Right ventricle myocardium inferior (tissue), 1 donor: ENCODE results near the gene CNTNAP2. TPM values are rescaled to one million over a fixed set of nuclear protein-coding genes. Genes with fewer than 3 reads are reported as not detected.

ENCODE experiments used
- ATAC-seq: fragments of 200-7000 bp; cut with Tn5 transposase; one replicate; pipeline ENCODE4 v1.9.1; 2020; ENCODE audit warnings: mild to moderate bottlenecking, moderate library complexity
- DNase-seq: peaks from one replicate; pipeline ENCODE4 v3.0.0; 2021; ENCODE audit errors: missing footprints
- intact Hi-C: fragments of 100-400 bp; cut with DNase I; formaldehyde crosslinking; loops from one replicate; pipeline ENCODE4 v1.11.0; 2022
- total RNA-seq: library from RNA; stranded (reverse); fragmentation: NEBNext Ultra II Directional; extraction: Animal tissue kit (Norgen Biotek cat#: 25700); gene quantifications from one replicate; pipeline ENCODE4 v1.2.1, GENCODE V29; 2021
- donor health status: DM: no; HTN: yes; CAD: no; lungs with severe emphysema.

The CNTNAP2 gene
- total RNA-seq, 1 donor from 2014 or later = 0.65 TPM

DNA sequence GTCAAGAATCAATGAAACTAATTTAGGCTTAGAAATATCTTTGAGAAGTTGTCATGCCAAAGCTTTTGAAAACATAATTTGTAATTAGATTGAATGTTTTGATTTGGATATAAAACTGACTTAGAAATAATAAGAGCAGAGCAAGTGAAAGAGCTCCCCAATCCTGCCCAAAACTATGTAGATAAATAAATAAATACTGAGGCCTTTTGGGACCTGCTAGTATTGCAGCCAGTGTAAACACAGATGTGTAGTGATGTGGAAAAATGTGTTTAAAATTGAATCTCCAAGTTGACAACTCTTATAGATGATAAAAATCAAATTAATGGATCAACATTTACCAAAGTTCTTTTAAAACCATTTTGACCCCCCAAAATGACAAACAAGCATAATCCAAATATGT, 896.1 kb downstream of the CNTNAP2 start:
- intact Hi-C loops = no loop called here
- no peak for ATAC-seq
- DNase-seq = no peak

DNA sequence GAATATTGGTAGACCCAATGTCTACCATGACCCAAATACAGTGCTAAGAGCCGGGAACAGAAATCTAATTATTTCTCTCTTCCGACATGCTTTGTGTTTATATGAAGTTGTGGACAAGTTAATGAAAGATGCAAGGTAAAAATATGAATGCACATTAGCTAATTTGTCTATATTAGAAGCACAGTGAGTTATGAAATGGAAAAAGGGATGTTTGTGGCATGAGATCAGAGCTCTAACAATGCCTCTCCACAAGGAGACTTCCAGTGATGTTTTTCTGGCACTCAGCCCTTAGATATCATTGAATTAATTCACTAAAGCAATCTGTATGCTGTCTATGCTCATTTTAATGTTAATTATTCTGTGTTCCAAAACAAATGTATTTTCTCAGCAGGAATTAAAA, 897.2 kb downstream of the CNTNAP2 start:
- DNase-seq (no peak), ATAC-seq (no peak)
- intact Hi-C loops = no loop called here

DNA sequence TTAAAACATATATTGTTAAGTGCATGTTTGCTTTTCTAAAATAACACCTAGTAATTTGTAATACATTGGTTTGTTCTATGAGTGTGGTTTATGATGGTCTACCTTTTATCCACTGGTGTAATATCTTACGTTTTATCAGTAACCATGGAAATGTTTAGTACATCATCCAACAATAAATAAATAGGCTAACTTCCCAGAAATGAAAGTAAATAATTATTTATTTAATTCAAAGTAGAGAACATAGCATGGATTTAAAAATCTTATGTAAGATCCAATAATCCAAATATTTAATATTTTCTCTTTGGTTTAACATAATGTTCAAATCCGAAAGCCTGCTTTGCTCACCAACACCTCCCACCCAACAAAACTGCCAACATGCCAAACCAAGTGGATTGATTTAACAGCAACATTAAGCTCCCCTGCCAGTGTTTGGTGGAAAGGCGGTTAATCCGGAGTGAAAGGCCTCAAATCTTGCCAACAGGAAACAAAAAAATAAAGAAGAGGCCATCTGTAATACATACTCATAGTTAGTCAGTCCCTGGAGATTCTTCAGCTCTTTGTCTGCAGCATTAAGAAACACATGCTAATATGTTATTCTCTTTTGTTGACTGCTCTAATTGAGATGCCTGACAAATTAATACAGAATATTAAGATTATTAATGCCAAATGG, 897.8 kb downstream of the CNTNAP2 start:
- intact Hi-C loops = no loop called here
- DNase-seq = no peak
- no peak for ATAC-seq

DNA sequence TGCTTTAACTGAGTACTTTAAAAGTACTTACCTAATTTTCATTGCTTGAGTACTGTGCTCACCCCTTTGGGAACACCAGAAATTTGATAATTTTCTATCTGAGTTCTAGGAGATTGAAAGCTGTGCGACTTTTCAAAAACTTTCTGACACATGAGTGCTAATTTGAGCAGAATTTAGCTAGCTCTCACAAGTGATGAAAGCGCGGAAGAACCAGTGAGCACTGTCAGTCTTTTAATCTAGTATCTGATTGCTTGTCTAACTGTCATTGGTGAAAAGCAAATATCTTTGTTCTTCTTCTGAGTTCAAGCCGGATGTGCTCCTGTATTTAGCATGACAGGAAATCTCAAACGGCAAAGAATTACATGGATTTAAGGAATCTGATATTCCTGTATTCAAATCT, 899.4 kb downstream of the CNTNAP2 start:
- intact Hi-C loops = no loop called here
- DNase-seq (no peak), ATAC-seq (no peak)

DNA sequence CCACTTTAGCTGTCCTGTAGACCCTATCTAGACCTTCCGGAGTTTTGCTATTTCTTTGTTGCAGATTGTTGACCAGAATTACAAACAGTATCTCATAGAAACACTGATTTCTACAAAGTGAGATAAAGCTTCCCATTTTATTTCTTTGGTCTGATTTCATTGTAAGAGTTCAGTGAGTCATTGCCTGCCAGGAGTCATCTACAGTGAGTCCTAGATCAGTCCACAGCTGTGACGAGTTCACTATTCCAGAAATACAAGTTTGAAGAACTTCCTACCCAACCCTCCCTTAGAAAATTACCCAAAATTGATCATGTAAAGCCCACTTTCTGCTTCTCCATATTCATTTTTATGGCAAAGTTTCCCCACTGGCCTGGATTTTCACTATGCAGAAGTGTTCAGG, 905.5 kb downstream of the CNTNAP2 start:
- intact Hi-C loops = no loop called here
- DNase-seq (no peak), ATAC-seq (no peak)

DNA sequence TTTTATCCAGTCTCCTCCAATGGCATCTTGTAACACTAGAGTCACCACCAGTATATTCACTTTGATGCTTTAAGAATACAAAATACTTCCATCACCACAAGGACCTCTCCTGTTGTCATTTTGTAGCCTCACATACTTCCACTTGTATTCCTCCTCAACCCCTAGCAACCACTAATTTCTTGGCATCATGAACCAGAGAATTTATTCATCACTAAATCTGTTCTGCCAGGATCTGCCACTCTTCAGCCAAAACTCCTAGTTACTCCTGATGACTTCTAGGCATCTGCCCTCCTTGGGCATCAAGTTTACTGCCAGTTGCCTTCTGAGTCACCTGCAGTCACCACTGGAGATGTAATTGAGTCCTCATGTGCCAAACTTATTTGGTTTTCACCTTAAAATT, 906.8 kb downstream of the CNTNAP2 start:
- intact Hi-C loops = no loop called here
- no peak for DNase-seq
- no peak for ATAC-seq

DNA sequence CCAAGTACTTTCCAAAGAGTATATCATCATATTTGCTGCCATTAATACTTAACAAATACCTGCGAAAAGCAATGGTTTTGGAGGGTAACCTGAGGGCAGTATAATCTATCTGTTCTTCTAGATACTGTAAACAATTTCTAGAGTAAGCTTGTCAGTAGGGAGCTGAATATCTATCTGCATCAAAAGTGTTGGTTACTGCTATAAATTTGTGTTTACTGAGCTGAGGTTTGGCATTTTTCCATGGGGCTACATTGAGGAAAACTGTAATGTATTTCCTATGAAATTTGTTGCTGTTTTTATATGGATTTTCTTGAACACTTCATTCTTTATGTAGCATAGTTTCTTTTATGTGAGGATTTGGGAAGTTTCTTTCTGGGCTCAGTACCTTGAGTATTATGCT, 913.4 kb downstream of the CNTNAP2 start:
- DNase-seq = no peak
- ATAC-seq = no peak
- intact Hi-C loops = no loop called here

DNA sequence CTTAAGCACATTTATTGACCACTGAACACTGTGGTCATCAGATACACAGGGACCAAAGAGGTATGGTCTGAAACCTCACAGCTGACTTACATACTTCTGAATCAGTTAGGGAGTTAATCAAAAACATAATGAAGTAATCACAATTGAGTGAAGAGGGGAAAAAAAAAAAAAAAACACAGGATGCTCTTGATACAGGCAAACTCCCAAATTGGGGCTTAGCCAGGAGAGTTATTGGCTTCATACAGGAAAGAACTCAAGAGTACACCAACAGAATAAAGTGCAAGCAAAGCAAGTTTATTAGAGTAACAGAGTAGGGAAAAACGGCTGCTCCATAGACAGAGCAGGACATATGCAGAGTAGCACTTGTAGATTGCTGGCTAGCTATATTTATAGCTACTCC, 917.0 kb downstream of the CNTNAP2 start:
- DNase-seq (no peak), ATAC-seq (no peak)
- intact Hi-C loops = no loop called here

DNA sequence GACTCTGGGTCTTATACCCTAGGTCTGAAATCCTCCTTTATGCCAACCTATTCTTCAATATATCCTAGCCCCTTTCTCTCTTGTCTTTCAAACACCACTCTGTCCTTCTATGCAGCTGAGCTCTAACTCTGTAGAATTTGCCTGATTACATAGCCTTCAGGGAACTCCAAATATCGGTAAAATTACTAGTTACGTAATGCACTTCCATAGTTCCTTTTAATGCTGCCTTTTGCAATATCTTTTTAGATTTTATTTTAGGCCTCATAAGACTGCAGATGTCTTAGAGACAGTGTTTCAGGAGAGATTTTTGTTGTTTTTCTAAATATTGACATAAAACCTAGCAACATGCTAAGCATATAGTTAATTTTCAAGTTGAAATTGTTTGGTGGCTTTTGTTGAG, 924.8 kb downstream of the CNTNAP2 start:
- intact Hi-C loops = no loop called here
- ATAC-seq = no peak
- no peak for DNase-seq

DNA sequence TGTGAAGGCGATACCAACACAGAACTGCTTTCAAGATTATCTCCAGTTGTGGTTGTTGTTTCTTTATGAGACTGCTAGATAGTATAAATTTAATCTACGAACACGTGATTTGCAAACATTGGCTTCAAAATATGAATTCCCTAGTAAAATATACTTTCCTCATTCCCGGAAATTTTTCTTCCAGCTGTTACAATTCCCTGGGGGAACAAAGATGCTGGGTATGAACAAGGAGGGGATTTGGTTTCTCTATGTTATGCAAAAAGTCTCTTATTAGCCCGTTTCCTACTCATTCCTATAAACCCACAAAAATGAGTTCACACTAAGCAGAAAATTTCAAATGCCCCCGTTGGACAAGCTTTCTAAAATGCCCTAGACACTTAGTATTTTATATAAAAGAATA, 928.3 kb downstream of the CNTNAP2 start:
- ATAC-seq = no peak
- no peak for DNase-seq
- intact Hi-C loops = no loop called here

DNA sequence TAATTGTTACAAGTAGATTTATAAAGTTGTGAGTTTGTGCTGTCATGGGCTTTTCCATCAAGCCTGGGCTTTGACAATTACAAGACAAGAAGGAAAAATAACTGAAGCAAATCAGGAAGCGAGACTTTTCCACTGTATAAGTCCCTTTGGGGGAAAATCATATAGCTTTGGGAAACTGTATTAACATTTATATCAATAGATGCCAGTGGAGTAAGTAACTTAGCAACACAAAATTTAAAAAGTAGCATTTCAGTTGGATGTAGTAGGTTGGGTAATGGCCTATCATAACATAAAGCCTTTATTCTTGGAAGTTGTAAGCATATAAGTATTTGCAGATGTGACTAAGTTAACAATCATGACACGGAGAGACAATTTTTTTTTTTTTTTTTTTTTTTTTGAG, 931.1 kb downstream of the CNTNAP2 start:
- intact Hi-C loops = no loop called here
- DNase-seq = no peak
- no peak for ATAC-seq

DNA sequence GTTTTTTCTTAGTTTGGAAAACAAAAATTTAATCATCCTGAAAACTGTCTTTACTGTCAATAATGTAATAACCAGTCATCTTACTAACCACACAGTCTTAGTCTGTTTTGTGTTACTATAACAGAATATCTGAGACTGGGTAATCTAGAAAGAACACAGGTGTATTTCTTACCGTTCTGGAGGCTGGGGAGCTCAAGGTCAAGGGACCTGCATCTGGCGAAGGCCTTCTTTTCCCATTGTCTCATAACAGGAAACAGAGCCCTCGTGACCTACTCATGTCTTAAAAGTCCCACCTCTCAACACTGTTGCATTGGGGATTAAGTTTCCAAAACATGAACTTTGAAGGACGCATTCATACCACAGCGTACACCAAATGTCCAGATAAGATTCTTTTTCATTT, 932.3 kb downstream of the CNTNAP2 start:
- intact Hi-C loops = no loop called here
- ATAC-seq (no peak), DNase-seq (no peak)

DNA sequence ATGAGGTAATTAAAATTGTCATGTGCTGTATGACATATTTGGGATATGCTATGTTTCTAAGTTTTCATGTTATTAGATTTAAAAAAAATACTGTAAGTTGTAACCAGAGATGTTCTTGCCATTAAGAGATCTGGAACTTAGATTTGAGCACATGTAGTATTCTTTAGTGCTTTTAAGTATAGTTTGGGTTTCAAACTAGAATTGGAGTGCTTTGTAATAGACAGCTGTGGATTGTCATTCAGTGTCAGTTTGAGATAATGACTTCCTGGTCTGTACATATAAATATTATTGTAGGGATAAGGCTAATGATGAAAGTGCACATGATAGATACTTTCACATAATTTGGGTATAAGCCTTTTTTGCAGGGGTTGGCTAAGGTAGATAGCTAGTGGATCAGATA, 936.2 kb downstream of the CNTNAP2 start:
- ATAC-seq (no peak), DNase-seq (no peak)
- intact Hi-C loops = no loop called here

DNA sequence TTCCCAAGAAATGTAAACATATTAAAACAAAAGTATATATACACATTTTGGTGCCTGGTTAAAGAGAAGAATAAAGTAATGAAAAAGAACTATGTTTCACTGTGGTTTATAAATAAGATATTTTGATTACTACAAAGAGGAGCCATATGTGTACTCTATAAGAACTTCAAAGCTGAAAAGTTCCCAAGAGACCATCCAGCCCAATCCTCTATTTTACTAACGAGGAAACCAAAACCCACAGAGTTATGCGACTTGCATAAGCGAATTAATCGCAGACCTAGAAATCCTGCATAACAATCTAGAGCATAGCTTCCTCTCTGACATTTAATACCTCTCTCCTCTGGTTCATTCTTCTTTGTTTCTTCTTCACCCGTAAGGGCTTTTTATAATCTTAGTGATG, 937.1 kb downstream of the CNTNAP2 start:
- ATAC-seq = no peak
- no peak for DNase-seq
- intact Hi-C loops = no loop called here

DNA sequence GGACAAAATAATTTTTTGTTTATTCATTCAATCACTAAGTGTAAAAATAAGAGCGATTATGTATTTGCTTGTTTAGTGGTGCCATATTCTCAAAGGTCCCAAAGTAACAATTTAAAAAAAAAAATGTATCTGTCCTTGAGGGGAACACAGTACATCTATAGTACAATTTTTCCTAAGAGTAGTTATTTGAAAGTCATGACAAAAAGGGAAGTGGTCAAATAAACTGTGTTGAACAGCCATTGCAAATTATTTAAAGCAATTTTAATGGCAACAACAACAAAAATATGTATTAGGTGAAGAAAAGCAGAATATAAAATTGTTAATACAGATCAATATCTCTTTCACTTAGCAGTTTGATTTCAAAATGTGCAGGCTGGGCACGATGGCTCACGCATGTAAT, 943.5 kb downstream of the CNTNAP2 start:
- DNase-seq (no peak), ATAC-seq (no peak)
- intact Hi-C loops = no loop called here

DNA sequence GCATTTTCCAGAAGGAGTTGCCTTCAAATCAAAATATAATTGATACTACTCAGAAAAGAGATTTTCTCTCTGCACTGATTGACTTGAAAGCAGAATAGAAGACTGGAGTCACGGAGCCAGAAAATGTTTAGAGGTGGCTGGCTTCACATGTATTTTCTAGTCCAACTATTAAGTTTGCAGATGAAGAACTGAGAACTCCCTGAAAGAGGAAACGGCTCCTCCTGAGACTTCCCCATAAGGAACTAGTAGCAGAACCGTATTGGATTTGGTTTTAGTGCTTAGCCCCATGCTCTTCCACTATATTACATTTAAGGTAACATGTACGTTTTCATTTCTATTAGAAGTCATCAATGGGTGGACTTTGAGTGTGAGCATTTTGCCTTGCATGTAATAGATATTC, 946.3 kb downstream of the CNTNAP2 start:
- ATAC-seq (no peak), DNase-seq (no peak)
- intact Hi-C loops = no loop called here

DNA sequence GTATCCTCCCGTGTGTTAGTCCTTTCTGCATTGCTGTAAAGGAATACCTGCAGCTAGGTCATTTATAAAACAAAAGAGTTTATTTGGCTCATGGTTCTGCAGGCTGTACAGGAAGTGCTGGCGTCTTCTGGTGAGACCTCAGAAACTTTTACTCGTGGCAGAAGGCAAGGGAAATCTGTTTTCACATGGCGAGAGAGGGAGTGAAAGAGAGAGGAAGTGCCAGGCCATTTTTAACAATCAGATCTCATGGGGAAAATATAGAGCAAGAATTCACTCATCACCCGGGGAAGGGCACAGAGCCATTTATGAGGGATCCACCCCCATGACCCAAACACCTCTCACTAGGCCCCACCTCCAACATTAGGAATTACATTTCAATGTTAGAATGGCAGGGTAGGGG, 952.2 kb downstream of the CNTNAP2 start:
- intact Hi-C loops = no loop called here
- ATAC-seq (no peak), DNase-seq (no peak)

DNA sequence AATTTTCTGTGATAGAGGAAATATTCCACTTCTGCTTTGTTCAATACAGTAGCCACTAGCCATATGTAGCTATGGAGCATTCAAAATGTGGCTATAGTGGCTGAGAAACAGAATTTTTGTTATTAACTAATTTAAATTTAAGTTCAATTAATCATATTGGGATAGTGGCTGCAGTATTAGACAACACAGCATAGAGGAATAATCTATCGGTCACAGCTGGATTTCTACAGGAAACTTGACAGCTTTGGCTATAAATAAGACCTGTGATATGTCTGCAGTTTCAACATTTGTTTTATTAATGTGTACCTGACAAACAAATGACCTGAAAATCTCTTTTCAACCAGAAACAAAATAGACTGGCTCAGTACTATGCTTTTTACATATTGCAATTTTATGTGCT, 953.2 kb downstream of the CNTNAP2 start:
- no peak for ATAC-seq
- DNase-seq = no peak
- intact Hi-C loops = no loop called here

DNA sequence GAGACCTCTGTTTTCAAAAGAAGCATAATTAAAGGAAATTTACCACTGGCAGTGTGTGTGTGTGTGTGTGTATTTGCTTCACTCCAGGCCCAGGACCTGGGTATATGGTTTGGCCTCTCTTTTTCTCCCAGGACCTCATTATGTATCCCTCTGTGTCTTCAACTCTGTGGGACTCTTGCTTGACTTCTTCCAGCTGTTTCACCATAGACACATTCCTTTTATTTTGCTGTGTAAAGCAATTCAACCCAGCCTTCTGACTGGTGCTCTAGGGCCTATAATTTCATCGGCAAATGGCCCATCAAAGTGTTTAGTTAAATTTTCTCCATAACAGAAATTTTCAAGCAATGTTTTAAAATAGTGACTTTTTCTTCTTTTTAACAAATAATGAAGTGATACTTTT, 954.3 kb downstream of the CNTNAP2 start:
- intact Hi-C loops = no loop called here
- ATAC-seq (no peak), DNase-seq (no peak)

DNA sequence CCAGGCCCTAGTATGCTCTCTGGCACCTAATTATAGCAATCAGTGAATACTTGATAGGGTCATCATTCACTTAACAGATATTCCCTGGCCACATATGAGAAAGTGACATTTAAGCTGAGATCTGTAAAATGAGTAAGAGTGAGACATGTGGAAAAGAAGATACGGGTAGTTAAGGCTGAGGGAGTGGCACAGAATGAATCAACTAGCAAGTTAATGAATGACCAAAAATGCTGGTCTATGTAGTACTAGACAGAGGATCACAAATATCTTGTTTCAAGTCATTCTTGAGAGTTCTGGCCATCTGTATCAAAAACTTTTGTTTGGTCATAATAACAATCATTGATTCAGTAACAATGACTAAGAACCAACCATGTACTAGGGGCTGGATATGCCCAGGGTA, 954.9 kb downstream of the CNTNAP2 start:
- intact Hi-C loops = no loop called here
- no peak for ATAC-seq

DNA sequence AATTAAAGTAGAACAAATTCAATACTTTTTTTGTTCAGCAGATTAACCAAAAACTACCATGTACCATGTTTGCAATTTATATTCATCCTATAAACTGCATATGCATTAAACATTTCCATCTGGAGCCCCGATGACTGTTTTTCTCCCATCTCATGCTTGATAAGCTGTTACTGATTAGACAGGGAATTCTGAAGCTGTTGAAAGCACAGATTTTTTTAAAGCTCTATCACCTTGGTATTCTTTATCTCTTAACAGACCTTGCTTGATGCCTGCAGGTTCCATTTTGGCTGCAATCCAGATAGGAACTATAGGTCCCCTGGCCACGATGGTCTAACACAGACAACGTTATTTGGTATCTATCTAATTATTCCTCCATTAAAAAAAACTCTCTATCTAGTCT, 961.7 kb downstream of the CNTNAP2 start:
- intact Hi-C loops = no loop called here
- DNase-seq (no peak), ATAC-seq (no peak)

More for the DNA sequence above, 954.9 kb downstream of the CNTNAP2 start:
- DNase-seq = no peak

DNA sequence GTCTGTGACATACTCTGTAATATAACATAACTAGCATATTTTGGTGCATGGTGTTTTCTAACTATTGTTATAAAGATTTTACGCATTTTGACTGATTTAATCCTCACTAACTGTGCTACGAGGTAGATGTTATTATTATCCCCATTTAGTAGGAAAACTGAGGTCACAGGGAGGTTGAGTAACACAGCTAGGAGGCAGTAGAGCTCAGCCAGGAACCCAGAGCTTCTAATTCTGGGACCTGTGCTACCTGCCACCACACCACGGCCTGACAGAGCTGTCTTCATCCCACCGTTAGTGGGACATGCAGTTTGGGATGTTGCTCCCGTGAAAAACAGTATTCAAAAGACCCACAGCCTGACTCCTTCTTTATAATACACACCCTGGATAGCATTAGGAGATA, 962.5 kb downstream of the CNTNAP2 start:
- DNase-seq = no peak
- ATAC-seq = no peak
- intact Hi-C loops = no loop called here
